OCI-LY3 (cell line): ENCODE data around the gene PCNP.

Experiments used
- EZH2phosphoT487 ChIP-seq: fragments of 200-600 bp; shearing (Covaris generic); IDR thresholded peaks from 2 replicates; pipeline ENCODE4 v1.6.1; 2018; ENCODE audit warnings: antibody characterized with exemption, mixed run types, low read depth
- TF ChIP-seq, protein P1 (sequence below): fragments of 200-600, 300-600 bp; sonication (generic); IDR thresholded peaks from 2 replicates; pipeline ENCODE4 v1.5.1; 2014; ENCODE audit warnings: antibody characterized with exemption, low read length, low read depth

DNA sequence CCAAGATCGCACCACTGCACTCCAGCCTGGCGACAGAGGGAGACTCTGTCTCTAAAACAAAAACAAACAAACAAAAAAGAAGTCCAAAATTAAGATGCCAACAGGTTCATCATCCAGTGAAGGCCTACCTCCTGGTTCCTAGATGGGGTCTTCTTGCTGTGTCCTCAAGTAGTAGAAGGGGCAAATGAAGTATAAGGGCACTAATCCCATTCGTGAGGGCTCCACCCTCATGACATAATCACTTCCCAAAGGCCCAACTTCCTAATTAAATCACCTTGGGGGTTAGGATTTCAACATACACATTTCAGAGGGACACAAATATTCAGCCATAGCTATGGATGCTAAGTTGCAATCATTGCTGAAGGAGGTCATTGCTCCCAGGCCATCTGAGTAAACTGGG lies 45.8 kb downstream of the PCNP start:
- TF ChIP-seq, protein P1, sequence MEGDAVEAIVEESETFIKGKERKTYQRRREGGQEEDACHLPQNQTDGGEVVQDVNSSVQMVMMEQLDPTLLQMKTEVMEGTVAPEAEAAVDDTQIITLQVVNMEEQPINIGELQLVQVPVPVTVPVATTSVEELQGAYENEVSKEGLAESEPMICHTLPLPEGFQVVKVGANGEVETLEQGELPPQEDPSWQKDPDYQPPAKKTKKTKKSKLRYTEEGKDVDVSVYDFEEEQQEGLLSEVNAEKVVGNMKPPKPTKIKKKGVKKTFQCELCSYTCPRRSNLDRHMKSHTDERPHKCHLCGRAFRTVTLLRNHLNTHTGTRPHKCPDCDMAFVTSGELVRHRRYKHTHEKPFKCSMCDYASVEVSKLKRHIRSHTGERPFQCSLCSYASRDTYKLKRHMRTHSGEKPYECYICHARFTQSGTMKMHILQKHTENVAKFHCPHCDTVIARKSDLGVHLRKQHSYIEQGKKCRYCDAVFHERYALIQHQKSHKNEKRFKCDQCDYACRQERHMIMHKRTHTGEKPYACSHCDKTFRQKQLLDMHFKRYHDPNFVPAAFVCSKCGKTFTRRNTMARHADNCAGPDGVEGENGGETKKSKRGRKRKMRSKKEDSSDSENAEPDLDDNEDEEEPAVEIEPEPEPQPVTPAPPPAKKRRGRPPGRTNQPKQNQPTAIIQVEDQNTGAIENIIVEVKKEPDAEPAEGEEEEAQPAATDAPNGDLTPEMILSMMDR = no peak
- TF ChIP-seq EZH2phosphoT487 = no peak
